GM13977 (cell line): Measurements from ENCODE around the gene CRNKL1.

Experiments used
- DNase-seq: peaks from one replicate; pipeline ENCODE4 v3.0.0; 2012; ENCODE audit warnings: low spot score
- CTCF ChIP-seq: IDR thresholded peaks from 2 replicates; pipeline ENCODE4 v1.5.1; 2012; ENCODE audit warnings: mild to moderate bottlenecking, control low read depth; ENCODE audit not compliant: insufficient read depth; ENCODE audit errors: extremely low read depth, missing control alignments
- in situ Hi-C: fragments of 300-500 bp; cut with MboI; formaldehyde crosslinking; loops from one replicate; pipeline ENCODE4 v1.12.0; 2022; ENCODE audit warnings: low sequenced_read_pairs, low pct_unique_long_range_greater_than_20kb, mixed read lengths, inconsistent platforms; ENCODE audit not compliant: unreplicated experiment

Gene CRNKL1

GRCh38 chr20:19987046-19987445 is 65.2 kb downstream of the CRNKL1 start:
- no peak for DNase-seq
- in situ Hi-C loops: no loop called here
- no peak for TF ChIP-seq CTCF

- in situ Hi-C loops: no loop called here
- no peak for TF ChIP-seq CTCF
- no peak for DNase-seq
Measured at GRCh38 chr20:19986419-19986818, 65.8 kb downstream of the CRNKL1 start.
